ENCODE data around the gene PARD6B. TPM values are rescaled to one million over a fixed set of nuclear protein-coding genes. Genes with fewer than 3 reads are reported as not detected.
"Not testable (repeated sequence)": the region's sequence is repeated elsewhere in the genome, so short reads cannot be mapped to it uniquely, and the experiment has no call there.

Gene PARD6B
- total and polyA plus RNA-seq, 11 donors: 1.3 to 12.2 (median 4.2) TPM

- Histone ChIP-seq H3K27me3 (no peaks in the 10 kb centered on the region), H3K27ac (no peak overlapping the region), H3K9me3 (no peaks in the 10 kb centered on the region), H3K36me3 (no peaks in the 10 kb centered on the region), H3K4me1 (peaks cover 0 to 17% (median 4%) of the 10 kb centered on the region in 12 donors), H3K4me3 (no peak overlapping the region)
- no peak for TF ChIP-seq CTCF (IDR thresholded peaks at IDR 0.05)
- no peak for TF ChIP-seq POLR2A (IDR thresholded peaks at IDR 0.05)
- intact Hi-C loops (cut with DNase I): loop anchor here in 1 of 10 donors (10.0 kb wide), 1 partner anchor 275 kb away; no protein-coding TSS in a partner anchor
- DNase-seq: no peak
- 76 to 98% (median 88%) methylated on average over 5 of the region's 5 CpGs for WGBS, 4 donors
- no peak for ATAC-seq
Observed at GRCh38 chr20:50759678-50760077, 28.3 kb downstream of the PARD6B start.

DNA sequence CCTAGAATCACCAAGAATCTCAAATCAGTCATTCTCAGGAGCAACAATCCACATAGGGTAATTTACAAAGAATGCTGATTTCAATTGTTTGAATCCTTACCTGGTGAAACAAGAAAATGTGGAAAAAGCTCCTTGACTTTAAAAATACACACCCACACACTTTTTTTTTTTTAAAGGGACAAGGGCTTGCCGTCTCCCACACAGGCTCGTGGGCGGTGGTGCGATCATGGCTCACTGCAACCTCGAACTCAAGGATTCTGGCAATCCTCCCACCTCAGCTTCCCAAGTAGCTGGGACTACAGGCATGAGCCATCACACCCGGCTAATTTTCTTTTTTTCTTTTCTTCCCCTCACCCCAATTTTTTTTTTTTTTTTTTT is 30.7 kb downstream of the PARD6B start:
- 51 to 76% (median 62%) methylated on average over 6 of the region's 6 CpGs for WGBS, 4 donors
- Histone ChIP-seq H3K4me3 (no peak overlapping the region), H3K9me3 (no peaks in the 10 kb centered on the region), H3K36me3 (no peaks in the 10 kb centered on the region), H3K27ac (peak overlapping the region in 6 of 12 donors; percentile 13 to 73 (median 56)), H3K4me1 (peaks cover 0 to 19% (median 4%) of the 10 kb centered on the region in 12 donors), H3K27me3 (no peaks in the 10 kb centered on the region)
- TF ChIP-seq POLR2A (IDR thresholded peaks at IDR 0.05) (no peak), CTCF (IDR thresholded peaks at IDR 0.05) (no peak)
- DNase-seq: no peak
- intact Hi-C loops (cut with DNase I): no loop called here
- no peak for ATAC-seq

DNA sequence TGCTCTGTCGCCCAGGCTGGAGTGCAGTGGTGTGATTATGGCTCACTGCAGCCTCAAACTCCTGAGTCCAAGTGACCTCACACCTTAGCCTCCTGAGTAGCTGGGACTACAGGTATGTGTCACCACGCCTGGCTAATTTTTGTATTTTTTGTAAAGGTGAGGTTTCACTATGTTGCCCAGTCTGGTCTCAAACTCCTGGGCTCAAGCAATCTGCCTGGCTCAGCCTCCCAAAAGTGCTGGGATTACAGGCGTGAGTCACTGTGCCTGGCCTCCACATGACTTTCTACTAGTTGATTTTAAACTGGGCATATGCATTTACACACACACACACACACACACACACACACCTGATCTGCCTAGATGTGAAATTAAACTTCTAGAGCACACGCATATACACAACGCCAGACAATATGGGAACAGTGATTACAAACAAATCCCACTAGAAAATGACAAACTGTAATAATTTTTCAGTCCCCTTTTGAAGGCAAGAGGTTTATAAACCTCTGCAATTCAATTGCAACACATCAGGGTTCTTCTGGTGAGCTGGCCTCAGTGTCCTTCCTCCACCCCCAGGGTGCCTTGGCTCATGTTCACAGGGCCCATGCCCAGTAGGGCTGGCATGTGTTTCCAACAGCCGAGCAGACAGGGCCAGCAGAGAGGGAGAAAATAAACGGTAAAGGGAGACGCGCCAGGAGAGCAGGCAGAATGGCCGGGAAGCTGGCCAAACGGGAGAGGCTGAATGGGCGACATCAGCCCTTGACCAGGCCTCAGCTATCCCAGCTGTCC is 31.2 kb downstream of the PARD6B start:
- DNase-seq: peak; percentile 82 to 93 (median 84)
- peak; percentile 95 to 98 (median 98) for ATAC-seq
- no peaks in the 10 kb centered on the region for H3K36me3 ChIP-seq
- intact Hi-C loops (cut with DNase I): no loop called here
- TF ChIP-seq CTCF (IDR thresholded peaks at IDR 0.05): no peak
- no peak for TF ChIP-seq POLR2A (IDR thresholded peaks at IDR 0.05)
- H3K4me1 ChIP-seq: peaks cover 0 to 20% (median 4%) of the 10 kb centered on the region in 12 donors
- 34 to 44% (median 39%) methylated on average over 12 of the region's 12 CpGs for WGBS, 4 donors
- H3K27me3 ChIP-seq: no peaks in the 10 kb centered on the region
- no peaks in the 10 kb centered on the region for H3K9me3 ChIP-seq
- no peak overlapping the region for H3K4me3 ChIP-seq
- H3K27ac ChIP-seq: peak overlapping the region in 11 of 12 donors; percentile 13 to 73 (median 49)

DNA sequence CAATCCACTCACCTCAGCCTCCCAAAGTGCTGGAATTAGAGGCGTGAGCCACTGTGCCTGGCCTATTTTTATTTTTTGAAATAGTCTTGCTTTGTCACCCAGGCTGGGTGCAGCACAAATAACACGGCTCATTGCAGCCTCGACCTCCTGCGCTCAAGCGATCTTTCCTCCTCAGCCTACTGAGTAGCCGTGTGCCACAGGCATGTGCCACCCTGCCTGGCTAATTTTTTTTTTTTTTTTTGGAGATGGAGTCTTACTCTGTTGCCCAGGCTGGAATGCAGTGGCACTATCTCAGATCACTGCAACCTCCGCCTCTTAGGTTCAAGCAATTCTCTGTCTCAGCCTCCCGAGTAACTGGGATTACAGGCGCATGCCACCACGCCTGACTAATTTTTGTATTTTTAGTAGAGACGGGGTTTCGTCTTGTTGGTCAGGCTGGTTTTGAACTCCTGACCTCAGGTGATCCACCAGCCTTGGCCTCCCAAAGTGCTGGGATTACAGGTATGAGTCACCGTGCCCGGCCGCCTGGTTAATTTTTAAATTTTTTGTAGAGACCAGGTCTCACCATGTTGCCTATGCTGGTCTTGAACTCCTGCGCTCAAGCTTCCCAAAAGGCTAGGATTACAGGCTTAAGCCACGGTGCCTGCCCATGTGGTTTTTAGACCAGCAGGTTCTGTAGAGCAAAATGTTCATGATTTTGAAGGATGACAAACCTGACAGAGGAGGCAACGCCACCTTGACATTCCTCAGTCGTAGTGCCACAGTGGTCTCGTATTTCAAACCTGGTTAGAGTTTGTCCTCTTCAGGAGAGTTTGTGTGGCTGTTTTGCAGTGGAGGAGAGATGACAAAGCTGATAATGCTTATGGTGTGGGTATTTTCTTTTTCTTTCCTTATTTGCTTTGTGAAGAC is 32.4 kb downstream of the PARD6B start:
- H3K4me3 ChIP-seq; DNase-seq; H3K9me3 ChIP-seq; intact Hi-C loops (cut with DNase I); ATAC-seq; H3K27me3 ChIP-seq; H3K36me3 ChIP-seq: not testable (repeated sequence)
- Histone ChIP-seq H3K27ac (peak overlapping the region in 9 of 12 donors; percentile 15 to 73 (median 60)), H3K4me1 (peaks cover 0 to 20% (median 4%) of the 10 kb centered on the region in 12 donors)
- 91 to 92% (median 91%) methylated on average over 20 of the region's 20 CpGs for WGBS, 4 donors

DNA sequence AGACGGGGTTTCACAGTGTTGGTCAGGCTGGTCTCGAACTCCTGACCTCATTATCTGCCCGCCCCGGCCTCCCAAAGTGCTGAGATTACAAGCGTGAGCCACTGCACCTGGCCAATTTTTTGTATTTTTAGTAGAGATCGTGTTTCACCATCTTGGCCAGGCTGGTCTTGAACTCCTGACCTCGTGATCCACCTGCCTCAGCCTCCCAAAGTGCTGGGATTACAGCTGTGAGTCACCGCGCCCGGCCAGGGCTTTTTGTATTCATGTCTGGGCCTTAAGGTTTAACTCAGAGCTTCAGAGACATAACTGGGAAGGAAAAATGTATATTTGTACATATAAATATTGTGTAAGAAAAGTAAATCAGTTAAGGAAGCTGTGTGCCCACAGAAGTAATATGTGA is 33.9 kb downstream of the PARD6B start:
- H3K9me3 ChIP-seq; intact Hi-C loops (cut with DNase I); DNase-seq; H3K27me3 ChIP-seq; H3K4me3 ChIP-seq; H3K36me3 ChIP-seq; ATAC-seq; H3K27ac ChIP-seq: not testable (repeated sequence)
- 81 to 86% (median 83%) methylated on average over 10 of the region's 10 CpGs for WGBS, 4 donors
- peaks cover 0 to 20% (median 4%) of the 10 kb centered on the region in 12 donors for H3K4me1 ChIP-seq

All from heart left ventricle (tissue), 16 donors.